ENCODE measurements around the gene KANK4.

KANK4 gene

DNA sequence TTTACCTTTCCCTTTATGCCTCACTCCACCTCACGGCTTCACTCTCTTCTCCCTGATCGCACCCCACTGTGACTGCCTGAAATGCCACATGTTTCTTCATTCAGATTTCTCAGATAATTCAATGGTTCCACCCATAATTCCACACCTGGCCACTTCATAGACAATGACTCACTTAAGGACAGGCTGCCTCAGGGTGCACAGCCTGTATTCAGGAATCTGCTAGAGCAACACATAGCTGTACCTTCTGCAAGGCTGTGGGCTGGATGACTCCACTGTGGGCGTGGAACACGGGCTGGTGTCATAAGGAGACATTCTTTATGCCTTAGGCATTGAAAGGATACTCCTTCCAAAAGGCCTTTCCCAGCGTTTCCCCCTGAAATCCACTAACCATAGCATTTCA lies 88.5 kb downstream of the KANK4 start:
- TF ChIP-seq, protein P1, sequence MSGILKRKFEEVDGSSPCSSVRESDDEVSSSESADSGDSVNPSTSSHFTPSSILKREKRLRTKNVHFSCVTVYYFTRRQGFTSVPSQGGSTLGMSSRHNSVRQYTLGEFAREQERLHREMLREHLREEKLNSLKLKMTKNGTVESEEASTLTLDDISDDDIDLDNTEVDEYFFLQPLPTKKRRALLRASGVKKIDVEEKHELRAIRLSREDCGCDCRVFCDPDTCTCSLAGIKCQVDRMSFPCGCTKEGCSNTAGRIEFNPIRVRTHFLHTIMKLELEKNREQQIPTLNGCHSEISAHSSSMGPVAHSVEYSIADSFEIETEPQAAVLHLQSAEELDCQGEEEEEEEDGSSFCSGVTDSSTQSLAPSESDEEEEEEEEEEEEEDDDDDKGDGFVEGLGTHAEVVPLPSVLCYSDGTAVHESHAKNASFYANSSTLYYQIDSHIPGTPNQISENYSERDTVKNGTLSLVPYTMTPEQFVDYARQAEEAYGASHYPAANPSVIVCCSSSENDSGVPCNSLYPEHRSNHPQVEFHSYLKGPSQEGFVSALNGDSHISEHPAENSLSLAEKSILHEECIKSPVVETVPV (CRISPR knock-in tag; IDR thresholded peaks at IDR 0.05) = no peak
- TF ChIP-seq, protein P2, sequence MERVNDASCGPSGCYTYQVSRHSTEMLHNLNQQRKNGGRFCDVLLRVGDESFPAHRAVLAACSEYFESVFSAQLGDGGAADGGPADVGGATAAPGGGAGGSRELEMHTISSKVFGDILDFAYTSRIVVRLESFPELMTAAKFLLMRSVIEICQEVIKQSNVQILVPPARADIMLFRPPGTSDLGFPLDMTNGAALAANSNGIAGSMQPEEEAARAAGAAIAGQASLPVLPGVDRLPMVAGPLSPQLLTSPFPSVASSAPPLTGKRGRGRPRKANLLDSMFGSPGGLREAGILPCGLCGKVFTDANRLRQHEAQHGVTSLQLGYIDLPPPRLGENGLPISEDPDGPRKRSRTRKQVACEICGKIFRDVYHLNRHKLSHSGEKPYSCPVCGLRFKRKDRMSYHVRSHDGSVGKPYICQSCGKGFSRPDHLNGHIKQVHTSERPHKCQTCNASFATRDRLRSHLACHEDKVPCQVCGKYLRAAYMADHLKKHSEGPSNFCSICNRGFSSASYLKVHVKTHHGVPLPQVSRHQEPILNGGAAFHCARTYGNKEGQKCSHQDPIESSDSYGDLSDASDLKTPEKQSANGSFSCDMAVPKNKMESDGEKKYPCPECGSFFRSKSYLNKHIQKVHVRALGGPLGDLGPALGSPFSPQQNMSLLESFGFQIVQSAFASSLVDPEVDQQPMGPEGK (CRISPR knock-in tag; IDR thresholded peaks at IDR 0.05; ENCODE audit: borderline replicate concordance) = no peak
- no peak for ATAC-seq

DNA sequence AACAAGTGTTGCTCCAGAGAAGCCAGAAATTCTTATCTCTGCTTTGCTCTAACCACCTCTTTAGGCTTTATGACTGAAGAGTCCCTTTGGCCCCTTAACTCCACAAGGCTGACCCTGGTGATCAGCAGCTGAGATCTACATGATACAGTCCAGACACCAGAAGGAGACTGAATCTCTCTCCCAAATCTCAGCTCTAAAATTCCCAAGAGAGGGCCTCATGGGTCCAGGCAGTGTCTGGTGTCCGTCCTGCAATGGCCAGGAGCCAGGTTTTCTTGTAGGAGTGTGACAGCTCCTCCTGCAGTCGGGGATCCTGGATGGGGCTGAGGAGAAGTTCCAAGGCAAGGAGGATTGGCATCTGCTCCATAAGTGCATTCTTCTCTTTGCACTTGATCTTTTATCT lies 89.3 kb downstream of the KANK4 start:
- TF ChIP-seq ZFP3 (CRISPR knock-in tag; IDR thresholded peaks at IDR 0.05) (no peak), ZC3H10 (CRISPR knock-in tag; IDR thresholded peaks at IDR 0.05) (no peak), OSR1 (CRISPR knock-in tag; IDR thresholded peaks at IDR 0.05) (no peak), ZNF8 (CRISPR knock-in tag; IDR thresholded peaks at IDR 0.05) (0 out of 2 replicates have a peak, but pooled peaks have one; percentile 31), ISL1 (CRISPR knock-in tag; IDR thresholded peaks at IDR 0.05) (peak; percentile 51), TCF4 (CRISPR knock-in tag; IDR thresholded peaks at IDR 0.05; ENCODE audit: borderline replicate concordance) (peak; percentile 88), ARNTL (CRISPR knock-in tag; IDR thresholded peaks at IDR 0.05; ENCODE audit: borderline replicate concordance, low read depth) (no peak), ZNF70 (CRISPR knock-in tag; IDR thresholded peaks at IDR 0.05) (no peak), CSDC2 (CRISPR knock-in tag; IDR thresholded peaks at IDR 0.05) (no peak)
- TF ChIP-seq, protein P3, sequence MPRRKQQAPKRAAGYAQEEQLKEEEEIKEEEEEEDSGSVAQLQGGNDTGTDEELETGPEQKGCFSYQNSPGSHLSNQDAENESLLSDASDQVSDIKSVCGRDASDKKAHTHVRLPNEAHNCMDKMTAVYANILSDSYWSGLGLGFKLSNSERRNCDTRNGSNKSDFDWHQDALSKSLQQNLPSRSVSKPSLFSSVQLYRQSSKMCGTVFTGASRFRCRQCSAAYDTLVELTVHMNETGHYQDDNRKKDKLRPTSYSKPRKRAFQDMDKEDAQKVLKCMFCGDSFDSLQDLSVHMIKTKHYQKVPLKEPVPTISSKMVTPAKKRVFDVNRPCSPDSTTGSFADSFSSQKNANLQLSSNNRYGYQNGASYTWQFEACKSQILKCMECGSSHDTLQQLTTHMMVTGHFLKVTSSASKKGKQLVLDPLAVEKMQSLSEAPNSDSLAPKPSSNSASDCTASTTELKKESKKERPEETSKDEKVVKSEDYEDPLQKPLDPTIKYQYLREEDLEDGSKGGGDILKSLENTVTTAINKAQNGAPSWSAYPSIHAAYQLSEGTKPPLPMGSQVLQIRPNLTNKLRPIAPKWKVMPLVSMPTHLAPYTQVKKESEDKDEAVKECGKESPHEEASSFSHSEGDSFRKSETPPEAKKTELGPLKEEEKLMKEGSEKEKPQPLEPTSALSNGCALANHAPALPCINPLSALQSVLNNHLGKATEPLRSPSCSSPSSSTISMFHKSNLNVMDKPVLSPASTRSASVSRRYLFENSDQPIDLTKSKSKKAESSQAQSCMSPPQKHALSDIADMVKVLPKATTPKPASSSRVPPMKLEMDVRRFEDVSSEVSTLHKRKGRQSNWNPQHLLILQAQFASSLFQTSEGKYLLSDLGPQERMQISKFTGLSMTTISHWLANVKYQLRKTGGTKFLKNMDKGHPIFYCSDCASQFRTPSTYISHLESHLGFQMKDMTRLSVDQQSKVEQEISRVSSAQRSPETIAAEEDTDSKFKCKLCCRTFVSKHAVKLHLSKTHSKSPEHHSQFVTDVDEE (CRISPR knock-in tag; IDR thresholded peaks at IDR 0.05) = peak; percentile 67
- peak; percentile 38 for ATAC-seq

DNA sequence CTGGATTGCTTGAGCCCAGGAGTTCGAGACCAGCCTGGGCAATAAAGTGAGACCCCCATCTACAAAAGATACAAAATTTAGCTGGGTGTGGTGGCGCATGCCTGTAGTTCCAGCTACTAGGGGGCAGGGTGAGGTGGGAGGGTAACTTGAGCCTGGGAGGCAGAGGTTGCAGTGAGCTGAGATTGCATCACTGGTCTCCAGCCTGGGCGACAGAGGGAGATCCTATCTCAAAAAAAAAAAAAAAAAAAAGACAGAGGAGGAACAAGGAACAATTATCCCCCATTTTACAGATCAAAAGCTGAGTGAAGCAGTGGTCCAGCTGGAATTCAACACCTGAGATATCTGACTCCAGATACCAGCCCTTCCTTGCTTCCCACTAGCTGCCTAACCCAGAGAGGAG lies 89.8 kb downstream of the KANK4 start:
- ATAC-seq = no peak
- no peak for TF ChIP-seq ZFP30 (CRISPR knock-in tag; IDR thresholded peaks at IDR 0.05)
- TF ChIP-seq, protein P1 (CRISPR knock-in tag; IDR thresholded peaks at IDR 0.05) = no peak
- no peak for TF ChIP-seq SNAI2 (CRISPR knock-in tag; IDR thresholded peaks at IDR 0.05)
- no peak for TF ChIP-seq GLIS3 (CRISPR knock-in tag; IDR thresholded peaks at IDR 0.05)
- TF ChIP-seq RARB (CRISPR knock-in tag; IDR thresholded peaks at IDR 0.05) = no peak
- TF ChIP-seq TOX (CRISPR knock-in tag; IDR thresholded peaks at IDR 0.05; ENCODE audit: borderline replicate concordance) = no peak
- no peak for TF ChIP-seq ZNF8 (CRISPR knock-in tag; IDR thresholded peaks at IDR 0.05)
- no peak for TF ChIP-seq ZNF565 (CRISPR knock-in tag; conservative IDR thresholded peaks at IDR 0.05; ENCODE audit: low read depth)
- TF ChIP-seq ZFP3 (CRISPR knock-in tag; IDR thresholded peaks at IDR 0.05) = no peak
- TF ChIP-seq ARNTL (CRISPR knock-in tag; IDR thresholded peaks at IDR 0.05; ENCODE audit: borderline replicate concordance, low read depth) = no peak
- TF ChIP-seq TCF4 (CRISPR knock-in tag; IDR thresholded peaks at IDR 0.05; ENCODE audit: borderline replicate concordance) = no peak
- TF ChIP-seq ZNF70 (CRISPR knock-in tag; IDR thresholded peaks at IDR 0.05) = no peak
- TF ChIP-seq ISL1 (CRISPR knock-in tag; IDR thresholded peaks at IDR 0.05) = no peak
- no peak for TF ChIP-seq ESRRG (CRISPR knock-in tag; IDR thresholded peaks at IDR 0.05)
- no peak for TF ChIP-seq OSR1 (CRISPR knock-in tag; IDR thresholded peaks at IDR 0.05)
- TF ChIP-seq, protein P4, sequence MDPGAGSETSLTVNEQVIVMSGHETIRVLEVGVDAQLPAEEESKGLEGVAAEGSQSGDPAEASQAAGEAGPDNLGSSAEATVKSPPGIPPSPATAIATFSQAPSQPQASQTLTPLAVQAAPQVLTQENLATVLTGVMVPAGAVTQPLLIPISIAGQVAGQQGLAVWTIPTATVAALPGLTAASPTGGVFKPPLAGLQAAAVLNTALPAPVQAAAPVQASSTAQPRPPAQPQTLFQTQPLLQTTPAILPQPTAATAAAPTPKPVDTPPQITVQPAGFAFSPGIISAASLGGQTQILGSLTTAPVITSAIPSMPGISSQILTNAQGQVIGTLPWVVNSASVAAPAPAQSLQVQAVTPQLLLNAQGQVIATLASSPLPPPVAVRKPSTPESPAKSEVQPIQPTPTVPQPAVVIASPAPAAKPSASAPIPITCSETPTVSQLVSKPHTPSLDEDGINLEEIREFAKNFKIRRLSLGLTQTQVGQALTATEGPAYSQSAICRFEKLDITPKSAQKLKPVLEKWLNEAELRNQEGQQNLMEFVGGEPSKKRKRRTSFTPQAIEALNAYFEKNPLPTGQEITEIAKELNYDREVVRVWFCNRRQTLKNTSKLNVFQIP (CRISPR knock-in tag; IDR thresholded peaks at IDR 0.05; ENCODE audit: borderline replicate concordance, low read depth) = no peak
- no peak for TF ChIP-seq CSDC2 (CRISPR knock-in tag; IDR thresholded peaks at IDR 0.05)
